Neural crest cell (in vitro differentiated cells): Measurements from ENCODE around the gene ADAMTSL1. TPM values are rescaled to one million over a fixed set of nuclear protein-coding genes. Genes with fewer than 3 reads are reported as not detected.

ENCODE experiments used
- DNase-seq: peaks from one replicate; pipeline ENCODE4 v3.0.0; 2021; ENCODE audit warnings: low read depth, mixed read lengths, low spot score
- H3K27ac Mint-ChIP-seq: one replicate; pipeline ENCODE4 v1.8.0; 2021; ENCODE audit warnings: mild to moderate bottlenecking, mixed read lengths; ENCODE audit not compliant: unreplicated experiment
- H3K27me3 Mint-ChIP-seq: 2 replicates; pipeline ENCODE4 v1.8.0; 2021; ENCODE audit warnings: low read depth, mild to moderate bottlenecking, mixed read lengths
- H3K36me3 Mint-ChIP-seq: 2 replicates; pipeline ENCODE4 v1.8.0; 2021; ENCODE audit warnings: low read depth, mild to moderate bottlenecking, mixed read lengths
- H3K4me1 Mint-ChIP-seq: 2 replicates; pipeline ENCODE4 v1.8.0; 2021; ENCODE audit warnings: mixed read lengths
- H3K4me3 Mint-ChIP-seq: one replicate; pipeline ENCODE4 v1.8.0; 2021; ENCODE audit warnings: mild to moderate bottlenecking, mixed read lengths
- H3K9me3 Mint-ChIP-seq: 2 replicates; pipeline ENCODE4 v1.8.0; 2021; ENCODE audit warnings: mixed read lengths
- CTCF ChIP-seq: fragments of 200-600 bp; sonication (generic); conservative IDR thresholded peaks from 2 replicates; pipeline ENCODE4 v1.5.0; 2021; ENCODE audit warnings: antibody characterized with exemption, mild to moderate bottlenecking
- total RNA-seq: library from RNA; stranded (reverse); gene quantifications from 2 replicates; pipeline ENCODE4 v1.2.1, GENCODE V29; 2021

The ADAMTSL1 gene
- total RNA-seq, 1 donor from 2014 or later: 2.3 TPM

GRCh38 chr9:18721267-18721994 lies 247.5 kb downstream of the ADAMTSL1 start:
- Mint-ChIP-seq H3K9me3 (no peaks in the 10 kb centered on the region), H3K27me3 (no peaks in the 10 kb centered on the region), H3K36me3 (no peaks in the 10 kb centered on the region), H3K4me3 (no peak overlapping the region), H3K27ac (no peak overlapping the region), H3K4me1 (peaks cover under 1% of the 10 kb centered on the region)
- no peak for TF ChIP-seq CTCF
- no peak for DNase-seq

GRCh38 chr9:18721995-18722310 lies 248.0 kb downstream of the ADAMTSL1 start:
- H3K27ac Mint-ChIP-seq: no peak overlapping the region
- H3K9me3 Mint-ChIP-seq: no peaks in the 10 kb centered on the region
- H3K4me3 Mint-ChIP-seq: no peak overlapping the region
- H3K4me1 Mint-ChIP-seq: peaks cover 3% of the 10 kb centered on the region
- H3K36me3 Mint-ChIP-seq: no peaks in the 10 kb centered on the region
- no peaks in the 10 kb centered on the region for H3K27me3 Mint-ChIP-seq
- DNase-seq: no peak
- TF ChIP-seq CTCF: no peak

DNA sequence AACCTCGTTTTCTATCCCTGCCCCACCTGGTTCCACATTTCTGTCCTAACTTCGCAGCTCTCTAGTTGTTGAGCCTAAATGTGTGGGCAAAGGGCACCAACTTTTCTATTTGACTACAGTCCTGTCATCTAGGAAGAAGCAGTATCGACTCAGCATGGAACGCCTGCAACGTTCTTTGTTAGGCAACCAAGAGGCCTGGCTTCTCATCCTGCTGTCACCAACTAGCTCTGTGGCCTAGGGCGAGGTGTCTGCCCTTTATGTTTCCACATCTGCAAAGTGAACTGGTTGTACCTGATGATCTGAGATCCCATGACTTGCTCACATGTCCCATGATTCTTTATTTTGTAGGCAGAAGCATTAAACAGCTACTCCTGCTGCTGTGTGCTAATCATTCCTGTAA lies 248.9 kb downstream of the ADAMTSL1 start:
- Mint-ChIP-seq H3K9me3 (no peaks in the 10 kb centered on the region), H3K36me3 (no peaks in the 10 kb centered on the region), H3K27ac (no peak overlapping the region), H3K4me1 (peaks cover 3% of the 10 kb centered on the region), H3K27me3 (no peaks in the 10 kb centered on the region), H3K4me3 (no peak overlapping the region)
- TF ChIP-seq CTCF: no peak
- DNase-seq: no peak

GRCh38 chr9:18723366-18723765 lies 249.4 kb downstream of the ADAMTSL1 start:
- no peak for TF ChIP-seq CTCF
- peaks cover 7% of the 10 kb centered on the region for H3K4me1 Mint-ChIP-seq
- no peaks in the 10 kb centered on the region for H3K9me3 Mint-ChIP-seq
- no peaks in the 10 kb centered on the region for H3K36me3 Mint-ChIP-seq
- no peak overlapping the region for H3K4me3 Mint-ChIP-seq
- no peak overlapping the region for H3K27ac Mint-ChIP-seq
- DNase-seq: no peak
- H3K27me3 Mint-ChIP-seq: no peaks in the 10 kb centered on the region

GRCh38 chr9:18726546-18726945 lies 252.6 kb downstream of the ADAMTSL1 start:
- DNase-seq: no peak
- no peak for TF ChIP-seq CTCF
- no peak overlapping the region for H3K4me3 Mint-ChIP-seq
- no peaks in the 10 kb centered on the region for H3K9me3 Mint-ChIP-seq
- H3K27me3 Mint-ChIP-seq: no peaks in the 10 kb centered on the region
- H3K27ac Mint-ChIP-seq: no peak overlapping the region
- no peaks in the 10 kb centered on the region for H3K36me3 Mint-ChIP-seq
- peaks cover 17% of the 10 kb centered on the region for H3K4me1 Mint-ChIP-seq
